IgD-negative memory B cell (primary cell): Measurements from ENCODE around the gene CLRN3. TPM values are rescaled to one million over a fixed set of nuclear protein-coding genes. Genes with fewer than 3 reads are reported as not detected.

Experiments used
- H3K27ac Mint-ChIP-seq, 3 donors: one replicate each; pipeline ENCODE4 v1.8.0; 2020 to 2022; ENCODE audit warnings: mild to moderate bottlenecking in 3 of 3, mixed read lengths in 3 of 3, moderate library complexity in 1 of 3
- H3K27me3 Mint-ChIP-seq: one replicate; pipeline ENCODE4 v1.8.0; 2021; ENCODE audit warnings: mixed read lengths
- H3K36me3 Mint-ChIP-seq: one replicate; pipeline ENCODE4 v1.8.0; 2020; ENCODE audit warnings: mild to moderate bottlenecking, mixed read lengths
- H3K4me1 Mint-ChIP-seq, 3 donors: one replicate each; pipeline ENCODE4 v1.8.0; 2020 to 2022; ENCODE audit warnings: mixed read lengths in 3 of 3, mild to moderate bottlenecking in 1 of 3
- H3K4me3 Mint-ChIP-seq, 4 donors: one replicate each; pipeline ENCODE4 v1.8.0; 2020 to 2022; ENCODE audit warnings: mild to moderate bottlenecking in 4 of 4, mixed read lengths in 4 of 4, moderate library complexity in 3 of 4
- H3K9me3 Mint-ChIP-seq, 3 donors: one replicate each; pipeline ENCODE4 v1.8.0; 2020 to 2021; ENCODE audit warnings: mixed read lengths in 3 of 3, mild to moderate bottlenecking in 1 of 3
- polyA plus RNA-seq: library from polyadenylated mRNA; unstranded; fragments of 300-500 nt; fragmentation: Illumina TruSeq; gene quantifications from one replicate; pipeline ENCODE4 v1.2.3, GENCODE V29; 2021

Gene CLRN3
- polyA plus RNA-seq, 1 donor from 2014 or later: not detected

GRCh38 chr10:127877699-127878098, 15.0 kb downstream of the CLRN3 start:
- H3K27ac Mint-ChIP-seq: no peak overlapping the region
- H3K4me3 Mint-ChIP-seq: no peak overlapping the region
- H3K9me3 Mint-ChIP-seq: peaks cover 0 to 2% (median 0%) of the 10 kb centered on the region in 3 donors
- peaks cover 6 to 12% (median 6%) of the 10 kb centered on the region in 3 donors for H3K4me1 Mint-ChIP-seq
- H3K36me3 Mint-ChIP-seq: no peaks in the 10 kb centered on the region
- peaks cover 11% of the 10 kb centered on the region for H3K27me3 Mint-ChIP-seq

- peaks cover 6 to 11% (median 6%) of the 10 kb centered on the region in 3 donors for H3K4me1 Mint-ChIP-seq
- H3K9me3 Mint-ChIP-seq: peaks cover 0 to 2% (median 0%) of the 10 kb centered on the region in 3 donors
- H3K4me3 Mint-ChIP-seq: peak overlapping the region in 1 of 4 donors; percentile 38
- no peaks in the 10 kb centered on the region for H3K36me3 Mint-ChIP-seq
- H3K27ac Mint-ChIP-seq: no peak overlapping the region
- peaks cover 11% of the 10 kb centered on the region for H3K27me3 Mint-ChIP-seq
These were observed 15.6 kb downstream of the CLRN3 start for GRCh38 chr10:127877116-127877515.

- Mint-ChIP-seq H3K9me3 (peaks cover 0 to 8% (median 0%) of the 10 kb centered on the region in 3 donors), H3K27ac (no peak overlapping the region), H3K27me3 (peaks cover 16% of the 10 kb centered on the region), H3K36me3 (no peaks in the 10 kb centered on the region), H3K4me1 (peaks cover 6 to 11% (median 6%) of the 10 kb centered on the region in 3 donors), H3K4me3 (no peak overlapping the region)
These were observed 16.8 kb downstream of the CLRN3 start for GRCh38 chr10:127875916-127876315.

DNA sequence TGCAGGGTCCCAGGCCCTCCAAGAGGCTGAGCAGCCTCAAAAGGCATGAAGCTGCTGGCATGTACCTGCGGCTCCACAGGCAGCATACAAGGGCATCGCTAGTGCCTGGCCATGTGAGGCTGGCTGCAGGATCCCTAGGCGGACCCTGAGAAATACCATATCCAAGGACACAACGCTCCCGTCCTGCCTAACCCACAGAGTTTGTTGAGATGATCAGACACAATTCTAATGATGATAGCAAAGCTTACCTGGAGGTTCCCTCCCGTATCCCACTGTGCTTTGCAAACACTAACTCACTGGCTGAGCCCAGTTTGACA, 17.3 kb downstream of the CLRN3 start:
- Mint-ChIP-seq H3K4me3 (no peak overlapping the region), H3K9me3 (peaks cover 0 to 8% (median 0%) of the 10 kb centered on the region in 3 donors), H3K36me3 (no peaks in the 10 kb centered on the region), H3K4me1 (peaks cover 1 to 6% (median 2%) of the 10 kb centered on the region in 3 donors), H3K27ac (no peak overlapping the region), H3K27me3 (peaks cover 16% of the 10 kb centered on the region)

- peaks cover 16% of the 10 kb centered on the region for H3K27me3 Mint-ChIP-seq
- no peaks in the 10 kb centered on the region for H3K36me3 Mint-ChIP-seq
- H3K9me3 Mint-ChIP-seq: peaks cover 0 to 9% (median 0%) of the 10 kb centered on the region in 3 donors
- no peak overlapping the region for H3K27ac Mint-ChIP-seq
- H3K4me3 Mint-ChIP-seq: no peak overlapping the region
- H3K4me1 Mint-ChIP-seq: peaks cover 0 to 6% (median 0%) of the 10 kb centered on the region in 3 donors
These were observed 17.9 kb downstream of the CLRN3 start for GRCh38 chr10:127874671-127875448.

DNA sequence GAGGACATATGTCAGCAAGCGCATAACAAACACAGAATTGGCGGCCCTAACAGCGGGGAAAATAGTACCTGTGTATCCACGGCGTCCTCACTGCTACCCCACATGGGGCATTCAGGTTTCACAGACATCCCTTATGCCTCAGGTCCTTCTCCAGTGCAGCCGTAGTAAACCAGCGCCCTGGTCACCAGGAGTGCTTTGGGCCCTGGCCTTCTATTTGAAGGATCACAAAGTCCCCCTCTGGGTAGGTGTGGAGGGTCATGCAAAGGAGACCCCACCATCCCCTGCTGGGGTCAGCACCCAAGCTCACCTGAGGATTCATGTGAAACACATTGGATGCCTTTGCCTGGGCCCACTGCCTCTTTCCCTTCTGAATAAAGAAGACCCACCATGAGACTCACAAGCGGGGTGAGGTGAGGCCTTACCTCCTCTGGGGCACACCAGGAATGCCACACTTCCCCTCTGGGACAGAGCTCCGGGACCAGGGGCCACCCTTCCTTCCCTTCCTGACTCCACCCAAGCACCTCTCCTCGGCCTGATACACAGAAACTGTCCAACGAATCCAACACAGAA, 18.8 kb downstream of the CLRN3 start:
- Mint-ChIP-seq H3K36me3 (no peaks in the 10 kb centered on the region), H3K9me3 (peaks cover 0 to 15% (median 0%) of the 10 kb centered on the region in 3 donors)

GRCh38 chr10:127872871-127873600, 19.7 kb downstream of the CLRN3 start:
- H3K27ac Mint-ChIP-seq: no peak overlapping the region
- peaks cover 14% of the 10 kb centered on the region for H3K27me3 Mint-ChIP-seq
- H3K9me3 Mint-ChIP-seq: peaks cover 0 to 24% (median 0%) of the 10 kb centered on the region in 3 donors
- H3K4me1 Mint-ChIP-seq: peaks cover 0 to 6% (median 0%) of the 10 kb centered on the region in 3 donors
- H3K4me3 Mint-ChIP-seq: no peak overlapping the region
- no peaks in the 10 kb centered on the region for H3K36me3 Mint-ChIP-seq

More for the DNA sequence above, 18.8 kb downstream of the CLRN3 start:
- Mint-ChIP-seq H3K27ac (no peak overlapping the region), H3K4me3 (no peak overlapping the region), H3K27me3 (peaks cover 16% of the 10 kb centered on the region), H3K4me1 (peaks cover 0 to 6% (median 0%) of the 10 kb centered on the region in 3 donors)

GRCh38 chr10:127872011-127872761, 20.6 kb downstream of the CLRN3 start:
- no peak overlapping the region for H3K27ac Mint-ChIP-seq
- peaks cover 14% of the 10 kb centered on the region for H3K27me3 Mint-ChIP-seq
- no peak overlapping the region for H3K4me3 Mint-ChIP-seq
- H3K4me1 Mint-ChIP-seq: peaks cover 0 to 6% (median 0%) of the 10 kb centered on the region in 3 donors
- H3K9me3 Mint-ChIP-seq: peaks cover 0 to 24% (median 0%) of the 10 kb centered on the region in 3 donors
- no peaks in the 10 kb centered on the region for H3K36me3 Mint-ChIP-seq

GRCh38 chr10:127871631-127872010, 21.1 kb downstream of the CLRN3 start:
- Mint-ChIP-seq H3K4me1 (peaks cover 0 to 6% (median 0%) of the 10 kb centered on the region in 3 donors), H3K4me3 (no peak overlapping the region), H3K27ac (peak overlapping the region in 1 of 3 donors; percentile 74), H3K27me3 (peaks cover 12% of the 10 kb centered on the region), H3K36me3 (no peaks in the 10 kb centered on the region), H3K9me3 (peaks cover 0 to 24% (median 0%) of the 10 kb centered on the region in 3 donors)

- Mint-ChIP-seq H3K27me3 (peaks cover 9% of the 10 kb centered on the region), H3K4me3 (no peak overlapping the region), H3K27ac (no peak overlapping the region), H3K9me3 (peaks cover 0 to 22% (median 0%) of the 10 kb centered on the region in 3 donors), H3K36me3 (no peaks in the 10 kb centered on the region), H3K4me1 (peaks cover 0 to 6% (median 0%) of the 10 kb centered on the region in 3 donors)
These were observed 23.4 kb downstream of the CLRN3 start for GRCh38 chr10:127869329-127869728.

GRCh38 chr10:127867805-127868204, 24.9 kb downstream of the CLRN3 start:
- peaks cover 4 to 24% (median 7%) of the 10 kb centered on the region in 3 donors for H3K9me3 Mint-ChIP-seq
- H3K4me3 Mint-ChIP-seq: no peak overlapping the region
- peaks cover 0 to 2% (median 0%) of the 10 kb centered on the region in 3 donors for H3K4me1 Mint-ChIP-seq
- H3K27me3 Mint-ChIP-seq: peaks cover 5% of the 10 kb centered on the region
- no peak overlapping the region for H3K27ac Mint-ChIP-seq
- no peaks in the 10 kb centered on the region for H3K36me3 Mint-ChIP-seq

- H3K9me3 Mint-ChIP-seq: peaks cover 4 to 22% (median 7%) of the 10 kb centered on the region in 3 donors
- H3K36me3 Mint-ChIP-seq: no peaks in the 10 kb centered on the region
- peaks cover 3% of the 10 kb centered on the region for H3K27me3 Mint-ChIP-seq
- H3K4me1 Mint-ChIP-seq: no peaks in the 10 kb centered on the region
- no peak overlapping the region for H3K27ac Mint-ChIP-seq
- H3K4me3 Mint-ChIP-seq: peak overlapping the region in 1 of 4 donors; percentile 41
These were observed 26.3 kb downstream of the CLRN3 start for GRCh38 chr10:127866276-127867013.

DNA sequence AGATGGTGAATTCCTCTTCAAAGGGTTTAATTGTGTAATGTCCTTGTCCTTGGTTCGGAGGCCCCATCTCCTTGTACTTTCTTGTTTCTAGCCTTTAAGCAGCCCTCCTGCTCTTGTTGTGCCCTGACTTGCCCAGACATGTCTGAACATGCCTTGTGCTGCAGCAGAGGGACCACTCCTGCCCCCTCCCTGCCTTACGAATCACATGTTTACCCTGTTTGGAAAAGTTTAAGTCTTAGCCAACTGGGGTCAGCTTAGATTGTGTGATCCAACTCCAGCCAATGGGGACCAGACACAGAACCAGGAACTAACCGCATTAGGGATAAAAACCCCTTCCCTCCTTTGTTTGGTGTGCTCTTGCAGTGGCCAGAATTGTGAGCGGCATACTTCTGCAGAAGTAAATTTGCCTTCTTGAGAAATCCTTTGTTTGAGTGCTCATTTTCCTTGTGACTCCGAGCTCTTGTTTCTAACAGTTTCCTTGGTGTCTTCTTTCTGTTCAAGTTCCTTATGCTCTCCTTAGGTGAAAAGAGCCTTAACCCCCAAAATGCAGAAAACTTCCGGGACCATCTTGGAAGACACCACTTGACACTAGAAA, 29.4 kb downstream of the CLRN3 start:
- Mint-ChIP-seq H3K27ac (no peak overlapping the region), H3K4me3 (no peak overlapping the region), H3K4me1 (no peaks in the 10 kb centered on the region), H3K36me3 (no peaks in the 10 kb centered on the region), H3K27me3 (no peaks in the 10 kb centered on the region), H3K9me3 (peaks cover 4 to 7% (median 4%) of the 10 kb centered on the region in 3 donors)
